ENCODE measurements around the gene IPCEF1. TPM values are rescaled to one million over a fixed set of nuclear protein-coding genes. Genes with fewer than 3 reads are reported as not detected.

Gene IPCEF1
- polyA plus RNA-seq, 1 donor from 2014 or later = 2.1 TPM

DNA sequence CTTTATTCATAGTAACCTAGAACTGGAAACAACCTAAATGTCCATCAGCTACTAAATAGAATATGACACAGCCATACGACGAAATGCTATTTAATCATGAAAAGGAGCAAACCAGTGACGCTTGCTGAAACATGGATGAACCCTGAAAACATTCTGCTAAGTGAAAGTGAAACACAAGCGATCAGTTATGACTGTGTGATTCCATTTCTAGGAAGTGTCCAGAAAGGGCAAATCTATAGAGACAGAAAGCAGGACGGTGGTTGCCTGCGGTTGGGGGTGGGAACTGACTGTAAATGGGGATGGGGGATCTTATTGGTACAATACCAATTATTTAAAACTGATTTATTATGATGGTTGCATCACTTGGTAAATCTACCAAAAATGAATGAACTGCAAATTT is 126.8 kb downstream of the IPCEF1 start:
- H3K36me3 Mint-ChIP-seq = no peaks in the 10 kb centered on the region
- peak overlapping the region; percentile 63 to 85 (median 64) for H3K4me3 Mint-ChIP-seq
- peak overlapping the region in 1 of 3 donors; percentile 88 for H3K27ac Mint-ChIP-seq
- H3K4me1 Mint-ChIP-seq = peaks cover 4 to 6% (median 6%) of the 10 kb centered on the region in 3 donors
- H3K9me3 Mint-ChIP-seq = no peaks in the 10 kb centered on the region
- peaks cover 6% of the 10 kb centered on the region for H3K27me3 Mint-ChIP-seq

DNA sequence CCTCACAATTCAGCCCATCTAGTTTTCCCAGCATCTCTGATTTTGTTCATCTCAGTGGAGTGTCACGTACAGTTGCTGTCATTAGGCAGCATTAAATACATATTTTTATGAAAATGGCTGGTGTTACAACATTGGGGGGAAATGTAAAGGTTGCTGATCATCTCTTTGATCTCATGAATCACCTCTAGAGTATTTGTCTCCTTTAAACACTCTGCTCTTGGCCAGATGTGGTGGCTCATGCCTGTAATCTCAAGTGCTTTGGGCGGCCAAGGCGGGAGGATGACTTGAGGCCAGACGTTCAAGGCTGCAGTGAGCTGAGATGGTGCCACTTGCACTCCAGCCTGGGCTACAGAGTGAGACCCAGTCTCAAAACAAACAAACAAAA is 128.1 kb downstream of the IPCEF1 start:
- Mint-ChIP-seq H3K27me3 (peaks cover 6% of the 10 kb centered on the region), H3K4me1 (peaks cover 3 to 6% (median 4%) of the 10 kb centered on the region in 3 donors), H3K9me3 (no peaks in the 10 kb centered on the region), H3K36me3 (no peaks in the 10 kb centered on the region), H3K27ac (no peak overlapping the region), H3K4me3 (no peak overlapping the region)

DNA sequence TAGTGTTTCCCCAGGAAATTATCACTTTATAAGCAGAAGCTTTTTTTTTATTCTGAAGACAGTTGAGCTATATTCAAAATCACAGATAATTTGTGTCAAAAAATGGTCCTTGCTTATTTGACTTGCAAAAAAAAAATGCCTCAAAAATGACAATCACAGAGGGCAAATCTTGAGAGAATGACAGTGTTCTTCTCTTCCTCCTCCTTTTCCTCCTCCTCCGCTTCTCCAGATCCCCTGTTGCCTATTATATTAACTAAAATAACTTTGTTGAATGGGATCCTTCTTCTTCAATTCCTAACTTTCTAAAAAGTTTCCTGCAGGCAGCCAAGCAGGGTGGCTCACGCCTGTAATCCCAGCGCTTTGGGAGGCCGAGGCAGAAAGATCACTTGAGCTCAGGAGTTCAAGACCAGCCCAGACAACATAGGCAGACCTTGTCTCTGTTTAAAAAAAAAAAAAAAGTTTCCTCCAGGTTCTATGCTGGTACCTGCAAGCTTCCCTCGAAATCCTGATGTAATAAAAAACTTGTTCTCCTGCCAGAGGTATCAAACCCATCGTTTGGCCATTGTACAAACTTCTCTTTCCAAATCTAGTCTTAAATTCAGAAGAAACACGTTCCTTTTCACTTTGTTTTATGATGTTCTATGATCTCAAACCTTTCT is 128.6 kb downstream of the IPCEF1 start:
- Mint-ChIP-seq H3K9me3 (no peaks in the 10 kb centered on the region), H3K36me3 (no peaks in the 10 kb centered on the region), H3K27me3 (peaks cover 6% of the 10 kb centered on the region), H3K4me1 (peaks cover 3 to 6% (median 4%) of the 10 kb centered on the region in 3 donors), H3K27ac (no peak overlapping the region), H3K4me3 (no peak overlapping the region)

DNA sequence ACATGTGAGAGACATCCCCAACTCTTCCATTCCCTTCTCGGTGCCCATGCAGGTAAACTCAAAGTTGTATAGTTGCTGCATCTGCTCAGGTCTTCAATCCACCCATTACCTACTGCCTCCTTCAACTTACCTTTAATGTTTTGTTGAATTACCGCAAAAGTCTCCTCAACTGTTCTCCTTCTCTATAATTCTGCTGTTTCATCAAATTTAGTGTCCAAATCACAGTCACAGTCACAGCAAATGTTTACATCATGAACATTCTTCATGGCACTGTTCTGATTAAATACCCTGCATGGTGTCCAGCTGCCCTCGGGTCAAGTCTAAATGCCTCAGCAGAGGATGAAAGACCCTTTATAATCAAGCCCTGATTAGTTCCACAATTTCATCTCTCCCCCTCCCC is 130.1 kb downstream of the IPCEF1 start:
- H3K4me1 Mint-ChIP-seq = peaks cover 3 to 6% (median 4%) of the 10 kb centered on the region in 3 donors
- no peaks in the 10 kb centered on the region for H3K36me3 Mint-ChIP-seq
- H3K27me3 Mint-ChIP-seq = peaks cover 5% of the 10 kb centered on the region
- H3K9me3 Mint-ChIP-seq = no peaks in the 10 kb centered on the region
- no peak overlapping the region for H3K4me3 Mint-ChIP-seq
- H3K27ac Mint-ChIP-seq = peak overlapping the region in 1 of 3 donors; percentile 27

- H3K9me3 Mint-ChIP-seq = no peaks in the 10 kb centered on the region
- H3K4me3 Mint-ChIP-seq = no peak overlapping the region
- H3K36me3 Mint-ChIP-seq = no peaks in the 10 kb centered on the region
- no peak overlapping the region for H3K27ac Mint-ChIP-seq
- no peaks in the 10 kb centered on the region for H3K27me3 Mint-ChIP-seq
- H3K4me1 Mint-ChIP-seq = no peaks in the 10 kb centered on the region
Measured at GRCh38 chr6:154223296-154223695, 133.3 kb downstream of the IPCEF1 start.

DNA sequence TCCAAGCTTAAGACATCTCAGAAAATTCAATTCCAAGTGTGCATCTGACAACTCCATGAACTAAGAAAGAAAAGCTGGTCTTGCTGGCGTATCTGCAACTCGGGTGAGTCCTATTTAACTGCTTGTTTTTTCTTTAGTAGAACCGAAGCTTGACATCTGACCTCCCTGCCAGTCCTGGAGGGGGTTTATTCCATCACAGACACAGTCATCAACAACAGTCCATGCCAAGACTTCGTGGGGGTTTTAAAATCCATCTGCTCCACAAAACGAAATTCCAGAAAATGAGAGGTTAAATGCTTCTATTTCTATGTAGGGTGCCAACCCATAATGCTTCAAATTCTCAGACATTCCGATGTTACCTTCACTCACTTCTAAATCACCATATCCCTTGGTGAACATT is 133.9 kb downstream of the IPCEF1 start:
- no peak overlapping the region for H3K4me3 Mint-ChIP-seq
- H3K9me3 Mint-ChIP-seq = no peaks in the 10 kb centered on the region
- H3K4me1 Mint-ChIP-seq = no peaks in the 10 kb centered on the region
- no peak overlapping the region for H3K27ac Mint-ChIP-seq
- no peaks in the 10 kb centered on the region for H3K27me3 Mint-ChIP-seq
- no peaks in the 10 kb centered on the region for H3K36me3 Mint-ChIP-seq

DNA sequence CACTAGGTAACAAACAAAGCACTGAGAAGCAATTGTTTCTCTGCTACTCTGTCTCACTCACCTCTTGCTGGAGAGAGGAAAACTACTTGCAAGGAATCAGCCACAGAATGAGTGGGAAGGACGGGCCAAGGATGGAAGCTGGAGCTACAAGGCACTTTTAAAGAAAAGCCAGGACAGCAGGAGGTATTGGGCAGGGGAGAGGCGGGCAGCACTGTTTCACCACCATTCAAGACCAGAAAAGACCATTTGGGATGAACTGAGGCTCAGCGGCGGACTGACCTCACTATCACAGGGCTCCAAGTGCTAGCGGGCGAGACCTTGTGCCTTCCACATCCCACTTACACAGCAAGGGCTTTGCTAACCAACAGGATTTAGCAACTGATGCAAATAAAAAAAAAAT is 137.4 kb downstream of the IPCEF1 start:
- Mint-ChIP-seq H3K27ac (no peak overlapping the region), H3K36me3 (peaks cover 2% of the 10 kb centered on the region), H3K27me3 (no peaks in the 10 kb centered on the region), H3K4me1 (no peaks in the 10 kb centered on the region), H3K9me3 (no peaks in the 10 kb centered on the region), H3K4me3 (no peak overlapping the region)

- Mint-ChIP-seq H3K4me3 (peak overlapping the region in 1 of 4 donors; percentile 43), H3K27me3 (no peaks in the 10 kb centered on the region), H3K36me3 (peaks cover 2% of the 10 kb centered on the region), H3K4me1 (no peaks in the 10 kb centered on the region), H3K9me3 (no peaks in the 10 kb centered on the region), H3K27ac (no peak overlapping the region)
Measured at GRCh38 chr6:154218787-154219186, 137.8 kb downstream of the IPCEF1 start.

GRCh38 chr6:154218301-154218700 is 138.3 kb downstream of the IPCEF1 start:
- no peak overlapping the region for H3K27ac Mint-ChIP-seq
- H3K4me3 Mint-ChIP-seq = no peak overlapping the region
- no peaks in the 10 kb centered on the region for H3K27me3 Mint-ChIP-seq
- peaks cover 2% of the 10 kb centered on the region for H3K36me3 Mint-ChIP-seq
- H3K4me1 Mint-ChIP-seq = no peaks in the 10 kb centered on the region
- H3K9me3 Mint-ChIP-seq = no peaks in the 10 kb centered on the region

DNA sequence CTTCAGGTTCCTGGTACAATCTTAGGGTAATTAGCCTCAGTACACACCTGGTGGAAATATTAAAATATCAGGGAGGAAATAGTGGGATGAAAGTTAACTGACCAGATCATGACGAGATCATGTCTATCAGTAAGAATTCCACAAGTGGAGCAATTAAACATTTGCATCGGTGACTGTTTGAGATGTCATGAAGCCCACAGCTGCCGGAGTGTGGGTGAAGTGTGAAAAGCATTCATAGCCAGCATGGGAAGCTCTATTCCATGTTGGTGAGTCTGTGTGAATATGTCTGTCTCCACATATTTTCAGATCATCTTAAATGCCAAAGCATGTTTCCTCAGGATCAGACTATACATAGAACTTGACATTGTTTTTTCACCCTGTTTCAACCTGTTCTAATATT is 142.8 kb downstream of the IPCEF1 start:
- no peak overlapping the region for H3K27ac Mint-ChIP-seq
- no peaks in the 10 kb centered on the region for H3K9me3 Mint-ChIP-seq
- H3K4me3 Mint-ChIP-seq = no peak overlapping the region
- H3K36me3 Mint-ChIP-seq = peaks cover 2% of the 10 kb centered on the region
- H3K27me3 Mint-ChIP-seq = no peaks in the 10 kb centered on the region
- H3K4me1 Mint-ChIP-seq = peaks cover 0 to 2% (median 0%) of the 10 kb centered on the region in 3 donors

- H3K36me3 Mint-ChIP-seq = no peaks in the 10 kb centered on the region
Measured at GRCh38 chr6:154210678-154211077, 145.9 kb downstream of the IPCEF1 start.

GRCh38 chr6:154209555-154209954 is 147.0 kb downstream of the IPCEF1 start:
- no peaks in the 10 kb centered on the region for H3K27me3 Mint-ChIP-seq

More at GRCh38 chr6:154210678-154211077, 145.9 kb downstream of the IPCEF1 start:
- Mint-ChIP-seq H3K9me3 (no peaks in the 10 kb centered on the region), H3K4me1 (peaks cover 0 to 2% (median 0%) of the 10 kb centered on the region in 3 donors), H3K4me3 (no peak overlapping the region), H3K27me3 (no peaks in the 10 kb centered on the region), H3K27ac (no peak overlapping the region)

DNA sequence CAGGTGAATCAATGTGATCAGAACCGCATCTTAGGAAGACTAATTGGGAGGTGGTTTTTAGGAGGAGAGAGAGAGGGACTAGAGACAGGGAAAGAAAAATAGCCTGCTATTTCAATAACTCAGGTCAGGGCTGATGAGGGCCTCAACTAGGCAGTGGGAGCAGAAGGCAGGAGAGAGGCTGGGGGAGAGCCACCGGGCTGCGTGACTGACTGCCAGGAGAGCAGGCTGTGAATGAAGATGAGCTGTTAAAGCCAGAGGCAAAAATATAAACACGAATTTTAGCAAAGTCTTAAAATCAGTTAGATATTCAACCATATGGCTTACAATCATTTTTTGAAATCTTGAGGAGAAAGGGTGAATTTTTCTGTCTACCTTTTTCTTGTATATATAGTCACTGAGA is 149.6 kb downstream of the IPCEF1 start:
- Mint-ChIP-seq H3K27me3 (no peaks in the 10 kb centered on the region), H3K27ac (no peak overlapping the region), H3K9me3 (peaks cover 0 to 2% (median 0%) of the 10 kb centered on the region in 3 donors), H3K4me3 (peak overlapping the region in 1 of 4 donors; percentile 7), H3K36me3 (no peaks in the 10 kb centered on the region), H3K4me1 (peaks cover 0 to 4% (median 0%) of the 10 kb centered on the region in 3 donors)

More at GRCh38 chr6:154209555-154209954, 147.0 kb downstream of the IPCEF1 start:
- no peaks in the 10 kb centered on the region for H3K36me3 Mint-ChIP-seq
- H3K4me1 Mint-ChIP-seq = peaks cover 0 to 2% (median 0%) of the 10 kb centered on the region in 3 donors
- H3K27ac Mint-ChIP-seq = no peak overlapping the region
- H3K9me3 Mint-ChIP-seq = no peaks in the 10 kb centered on the region
- H3K4me3 Mint-ChIP-seq = no peak overlapping the region

DNA sequence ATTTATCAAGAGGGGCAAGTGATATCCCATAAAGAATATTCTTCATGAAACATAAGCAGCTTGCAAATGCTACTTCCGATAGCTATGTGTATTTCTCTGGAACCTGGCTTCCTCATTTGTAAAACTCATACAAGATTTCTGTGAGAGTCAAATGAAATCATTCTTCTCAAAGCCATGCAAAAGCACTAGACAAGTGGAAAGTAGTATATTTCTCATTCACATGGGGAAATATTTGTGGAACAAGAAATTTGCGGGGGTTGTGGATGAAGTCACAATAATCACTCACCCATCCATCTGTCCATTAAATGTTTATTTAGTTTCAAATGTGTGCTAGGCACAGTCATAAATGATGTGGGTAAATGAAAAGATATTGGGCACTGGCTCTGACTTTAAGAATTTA is 150.5 kb downstream of the IPCEF1 start:
- H3K4me1 Mint-ChIP-seq = peaks cover 0 to 4% (median 0%) of the 10 kb centered on the region in 3 donors
- H3K9me3 Mint-ChIP-seq = peaks cover 0 to 2% (median 0%) of the 10 kb centered on the region in 3 donors
- H3K36me3 Mint-ChIP-seq = no peaks in the 10 kb centered on the region
- H3K27ac Mint-ChIP-seq = no peak overlapping the region
- no peak overlapping the region for H3K4me3 Mint-ChIP-seq
- H3K27me3 Mint-ChIP-seq = no peaks in the 10 kb centered on the region

DNA sequence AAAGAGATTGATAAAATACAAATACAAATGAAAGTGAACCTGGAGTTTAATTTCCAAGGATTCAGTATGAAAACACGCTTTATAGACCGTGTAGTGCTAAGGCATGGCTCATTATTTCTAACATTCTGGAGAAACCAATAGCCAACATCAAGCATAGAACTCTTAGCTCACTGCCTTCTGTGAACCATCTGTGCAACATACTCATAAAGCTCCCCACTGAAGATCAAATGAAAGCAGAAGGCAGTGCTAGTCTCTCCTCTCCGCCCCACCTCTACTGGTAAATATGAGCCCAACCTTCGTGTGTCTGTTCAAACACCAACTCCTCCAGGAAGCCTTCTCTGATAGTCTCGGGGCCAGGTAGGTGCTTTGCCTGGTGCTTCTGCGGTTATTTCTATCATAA is 153.6 kb downstream of the IPCEF1 start:
- H3K27ac Mint-ChIP-seq = no peak overlapping the region
- H3K9me3 Mint-ChIP-seq = peaks cover 0 to 2% (median 0%) of the 10 kb centered on the region in 3 donors
- no peaks in the 10 kb centered on the region for H3K27me3 Mint-ChIP-seq
- H3K4me1 Mint-ChIP-seq = peaks cover 0 to 2% (median 0%) of the 10 kb centered on the region in 3 donors
- no peaks in the 10 kb centered on the region for H3K36me3 Mint-ChIP-seq
- H3K4me3 Mint-ChIP-seq = no peak overlapping the region

- Mint-ChIP-seq H3K27me3 (no peaks in the 10 kb centered on the region), H3K4me1 (peaks cover 0 to 2% (median 0%) of the 10 kb centered on the region in 3 donors), H3K4me3 (no peak overlapping the region), H3K27ac (no peak overlapping the region), H3K36me3 (no peaks in the 10 kb centered on the region), H3K9me3 (peaks cover 0 to 2% (median 0%) of the 10 kb centered on the region in 3 donors)
Measured at GRCh38 chr6:154202339-154202738, 154.3 kb downstream of the IPCEF1 start.
